ENCODE data around the gene ABHD12B.

GRCh38 chr14:50823762-50824636, 47.9 kb upstream of the ABHD12B start:
- TF ChIP-seq CTCF (IDR thresholded peaks at IDR 0.05), result no peak
- TF ChIP-seq POLR2A (IDR thresholded peaks at IDR 0.05), result no peak

All from gastroesophageal sphincter (tissue), 3 donors.